Right renal pelvis (tissue), 4 donors: ENCODE measurements around the gene GOLGA5. TPM values are rescaled to one million over a fixed set of nuclear protein-coding genes. Genes with fewer than 3 reads are reported as not detected.
A peak's percentile ranks its signal among the peaks of the same experiment; 100 is the strongest.
"Not testable (repeated sequence)": the region's sequence is repeated elsewhere in the genome, so short reads cannot be mapped to it uniquely, and the experiment has no call there.

Experiments used
- DNase-seq, 4 donors: peaks; one replicate each; pipeline ENCODE4 v3.0.0-alpha.2; 2013; ENCODE audit warnings: low read depth in 4 of 4, low spot score in 3 of 4, missing footprints in 1 of 4
- polyA plus RNA-seq, 4 donors: library from polyadenylated mRNA; unstranded; fragments of 120-200 nt; gene quantifications; one replicate each; pipeline ENCODE4 v1.2.1, GENCODE V29; 2013; ENCODE audit not compliant: insufficient read length in 4 of 4

Gene GOLGA5
- polyA plus RNA-seq, 4 donors = 39.7 to 53.0 (median 51.9) TPM

DNA sequence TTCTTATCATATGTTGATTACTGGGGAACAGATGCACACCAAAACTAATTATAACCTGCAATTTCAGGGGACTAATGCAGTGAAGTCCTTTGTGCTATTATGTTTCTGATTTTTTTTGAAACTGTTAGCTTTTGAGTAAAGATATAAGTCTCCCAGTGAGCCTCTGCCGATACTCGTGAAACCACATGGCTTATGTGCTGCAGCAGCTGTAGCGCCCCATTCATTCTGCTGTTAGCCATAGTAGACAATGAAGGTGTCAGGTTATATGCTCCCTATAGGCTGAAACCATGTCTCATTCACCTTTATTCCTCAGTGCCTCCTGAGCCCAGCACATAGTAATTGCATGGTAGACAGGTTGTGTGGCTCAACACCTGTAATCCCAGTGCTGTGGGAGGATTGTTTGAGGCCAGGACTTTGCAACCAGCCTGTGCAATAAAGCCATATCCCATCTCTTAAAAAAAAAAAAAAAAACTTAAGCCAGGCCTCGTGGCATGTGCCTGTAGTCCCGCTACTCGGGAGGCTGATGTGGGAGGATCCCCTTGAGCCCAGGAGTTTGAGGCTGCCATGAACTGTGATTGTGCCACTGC, 25.0 kb downstream of the GOLGA5 start:
- no peak for DNase-seq

DNA sequence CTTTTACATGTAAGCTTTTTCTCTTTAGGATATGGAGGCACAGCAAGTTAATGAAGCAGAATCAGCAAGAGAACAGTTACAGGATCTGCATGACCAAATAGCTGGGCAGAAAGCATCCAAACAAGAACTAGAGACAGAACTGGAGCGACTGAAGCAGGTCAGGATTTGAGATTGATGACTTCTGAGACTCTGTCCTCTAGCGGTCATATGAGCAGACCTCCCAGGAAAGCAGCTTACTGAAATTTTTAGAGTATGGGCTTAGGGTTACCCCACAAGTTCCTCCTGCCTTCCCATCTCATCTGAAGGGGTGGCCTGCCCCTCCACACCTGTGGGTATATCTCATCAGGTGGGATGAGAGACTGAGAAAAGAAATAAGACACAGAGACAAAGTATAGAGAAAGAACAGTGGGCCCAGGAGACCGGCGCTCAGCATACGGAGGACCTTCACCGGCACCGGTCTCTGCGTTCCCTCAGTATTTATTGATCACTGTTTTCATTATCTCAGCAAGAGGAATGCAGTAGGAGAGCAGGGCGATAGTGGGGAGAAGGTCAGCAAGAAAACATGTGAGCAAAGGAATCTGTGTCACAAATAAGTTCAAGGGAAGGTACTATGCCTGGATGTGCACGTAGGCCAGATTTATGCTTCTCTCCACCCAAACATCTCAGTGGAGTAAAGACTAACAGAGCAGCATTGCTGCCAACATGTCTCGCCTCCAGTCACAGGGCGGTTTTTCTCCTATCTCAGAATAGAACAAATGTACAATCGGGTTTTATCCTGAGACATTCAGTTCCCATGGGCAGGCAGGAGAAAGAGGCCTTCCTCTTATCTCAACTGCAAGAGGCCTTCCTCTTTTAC, 25.8 kb downstream of the GOLGA5 start:
- not testable (repeated sequence) for DNase-seq

DNA sequence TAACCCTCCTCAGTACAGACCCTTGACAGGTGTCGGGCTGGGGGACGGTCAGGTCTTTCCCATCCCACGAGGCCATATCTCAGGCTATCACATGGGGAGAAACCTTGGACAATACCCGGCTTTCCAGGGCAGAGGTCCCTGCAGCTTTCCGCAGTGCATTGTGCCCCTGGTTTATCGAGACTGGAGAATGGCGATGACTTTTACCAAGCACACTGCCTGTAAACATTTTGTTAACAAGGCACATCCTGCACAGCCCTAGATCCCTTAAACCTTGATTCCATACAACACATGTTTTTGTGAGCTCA, 26.4 kb downstream of the GOLGA5 start:
- not testable (repeated sequence) for DNase-seq

DNA sequence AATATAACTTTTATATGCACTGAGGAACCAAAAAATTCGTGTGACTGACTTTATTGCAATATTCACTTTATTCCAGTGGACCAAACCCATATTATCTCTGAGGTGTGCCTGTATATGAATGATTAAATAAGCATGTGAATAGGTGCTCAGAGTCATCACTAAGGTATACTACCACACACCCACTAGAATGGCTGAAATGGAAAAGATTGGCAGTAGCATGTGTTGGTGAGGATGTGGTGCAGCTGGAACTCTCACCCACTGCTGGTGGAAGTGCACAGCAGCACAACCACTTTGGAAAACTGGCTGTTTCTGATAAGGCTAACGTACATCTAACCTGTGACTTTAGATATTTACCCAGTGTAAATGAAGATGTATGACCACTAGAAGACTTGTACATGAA, 36.8 kb downstream of the GOLGA5 start:
- no peak for DNase-seq

DNA sequence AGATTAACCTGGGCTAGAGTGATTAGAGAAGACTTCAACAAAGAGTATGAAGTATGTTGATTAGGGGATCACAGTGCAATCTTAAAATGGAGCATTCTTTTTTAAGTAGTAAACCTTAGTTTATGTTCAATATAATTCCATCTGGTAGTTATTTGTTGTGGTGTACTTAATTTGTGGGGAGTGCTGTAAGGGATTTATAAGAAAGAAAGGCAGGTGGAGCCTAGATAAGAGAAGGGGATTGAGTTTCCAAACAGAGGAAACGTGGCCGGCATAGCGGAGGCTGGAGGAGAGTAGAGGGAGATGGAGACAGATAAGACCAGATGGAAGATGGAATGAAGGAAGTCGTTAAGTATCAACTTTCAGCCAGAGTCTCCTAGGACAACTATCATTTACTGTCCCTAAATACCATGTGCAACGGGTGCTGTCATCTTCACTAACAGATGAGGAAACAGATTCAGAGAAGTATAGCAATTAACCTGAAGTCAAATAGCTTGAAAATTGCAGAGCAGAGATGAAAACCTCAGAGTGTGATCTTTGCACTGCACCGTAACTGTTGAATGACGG, 38.1 kb downstream of the GOLGA5 start:
- DNase-seq = no peak

DNA sequence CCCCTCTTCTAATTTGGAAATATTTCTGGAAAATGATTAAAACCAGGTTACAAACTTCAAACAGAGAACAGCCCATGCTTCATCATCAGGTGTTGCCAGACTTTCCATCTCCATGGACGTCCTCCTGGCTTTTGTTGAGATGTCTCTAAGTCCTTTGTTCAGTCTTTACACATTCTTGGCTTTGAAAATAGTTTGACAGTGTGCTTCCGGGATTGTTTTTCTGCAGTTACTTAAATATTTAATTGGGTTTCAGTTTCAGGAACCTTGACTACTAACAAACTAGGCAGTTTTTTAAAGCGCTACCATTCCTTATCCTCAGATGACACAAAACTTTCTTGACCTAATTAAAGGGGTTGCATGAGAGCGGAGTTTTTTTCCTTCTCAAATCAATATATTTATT, 47.8 kb downstream of the GOLGA5 start:
- no peak for DNase-seq

DNA sequence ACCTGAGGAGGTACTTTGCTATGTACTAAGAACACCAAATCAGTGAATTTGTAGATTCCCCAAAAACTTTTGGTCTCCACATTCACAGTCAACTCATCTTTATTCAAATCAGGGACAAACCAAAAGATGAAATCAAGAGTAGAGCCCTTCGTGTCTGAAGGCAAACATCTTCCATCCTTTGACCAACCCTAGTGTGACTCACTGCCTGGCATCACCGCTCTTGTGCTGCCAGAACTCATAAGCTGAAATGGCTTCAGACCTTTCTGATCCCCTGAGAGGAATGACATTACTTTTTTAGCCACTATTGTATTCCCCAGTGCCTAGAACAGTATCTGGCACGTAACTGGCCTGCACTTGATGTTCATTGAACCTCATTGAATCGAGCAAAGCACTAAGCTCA, 50.1 kb downstream of the GOLGA5 start:
- DNase-seq = no peak

DNA sequence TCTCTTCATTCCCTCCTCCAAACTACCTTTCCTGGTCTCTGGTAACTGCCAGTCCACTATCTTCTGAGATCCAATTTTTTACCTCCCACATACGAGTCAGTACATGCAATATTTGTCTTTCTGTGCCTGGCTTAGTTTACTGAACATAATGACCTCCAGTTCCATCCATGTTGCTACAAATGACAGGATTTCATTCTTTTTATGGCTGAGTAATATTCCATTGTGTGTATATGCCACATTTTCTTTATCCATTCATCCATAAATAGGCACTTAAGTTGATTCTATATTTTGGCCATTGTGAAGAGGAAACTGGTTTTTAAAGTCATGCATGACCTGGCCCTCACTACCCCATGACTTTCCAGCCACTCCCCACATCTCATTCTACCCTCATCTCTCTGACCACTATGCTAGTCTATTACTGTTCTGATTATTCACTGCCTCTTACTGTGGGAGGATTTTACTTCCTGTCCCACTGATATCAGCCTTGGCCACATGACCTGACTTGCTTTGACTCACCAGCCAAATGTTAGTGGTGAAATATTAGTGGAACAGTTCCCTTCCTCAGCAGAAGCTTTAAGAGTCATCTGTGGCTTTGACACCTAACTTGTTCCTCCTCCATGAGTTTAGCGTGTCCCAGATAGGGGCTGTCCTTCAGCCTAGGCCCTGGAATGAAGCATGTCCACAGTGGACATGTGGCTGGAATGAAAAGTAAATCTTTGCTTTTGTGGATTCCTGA, 52.2 kb downstream of the GOLGA5 start:
- no peak for DNase-seq

DNA sequence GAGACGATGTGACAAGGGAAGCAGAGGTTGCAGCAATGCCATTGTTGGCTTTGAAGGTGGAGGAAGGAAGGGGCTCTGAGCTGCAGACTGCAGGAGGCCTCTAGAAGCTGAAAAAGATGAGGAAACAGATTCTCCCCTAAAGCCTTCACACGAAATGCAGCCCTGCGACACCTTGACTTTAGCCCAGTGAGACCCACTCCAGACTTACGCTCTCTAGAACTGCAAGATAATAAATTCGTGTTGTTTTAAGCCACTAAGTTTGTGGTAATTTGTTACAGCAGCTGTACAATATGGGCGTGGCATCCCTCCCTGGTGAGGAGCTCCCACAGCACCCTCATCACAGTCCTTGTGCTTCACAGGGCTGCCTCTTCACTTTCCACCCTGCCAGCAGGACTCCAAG, 53.2 kb downstream of the GOLGA5 start:
- no peak for DNase-seq

DNA sequence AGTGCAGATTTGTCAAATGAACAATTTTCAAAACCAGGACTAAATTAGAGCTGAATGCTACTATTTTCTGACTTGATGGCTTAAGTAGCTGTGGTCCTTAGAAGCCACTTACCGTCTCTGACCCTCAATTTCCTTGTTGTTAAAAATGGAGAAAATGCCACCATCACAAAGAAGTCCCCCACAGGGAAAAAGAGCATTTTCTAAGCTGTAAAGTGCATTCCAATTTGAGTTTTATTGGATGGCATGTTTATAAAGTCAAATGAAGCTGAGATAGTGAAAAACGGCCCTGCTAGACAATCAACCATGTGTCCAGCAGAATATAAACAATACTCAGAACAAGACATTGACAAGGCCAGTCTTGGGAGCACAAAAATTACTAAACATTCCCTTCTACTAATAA, 53.6 kb downstream of the GOLGA5 start:
- DNase-seq = no peak

DNA sequence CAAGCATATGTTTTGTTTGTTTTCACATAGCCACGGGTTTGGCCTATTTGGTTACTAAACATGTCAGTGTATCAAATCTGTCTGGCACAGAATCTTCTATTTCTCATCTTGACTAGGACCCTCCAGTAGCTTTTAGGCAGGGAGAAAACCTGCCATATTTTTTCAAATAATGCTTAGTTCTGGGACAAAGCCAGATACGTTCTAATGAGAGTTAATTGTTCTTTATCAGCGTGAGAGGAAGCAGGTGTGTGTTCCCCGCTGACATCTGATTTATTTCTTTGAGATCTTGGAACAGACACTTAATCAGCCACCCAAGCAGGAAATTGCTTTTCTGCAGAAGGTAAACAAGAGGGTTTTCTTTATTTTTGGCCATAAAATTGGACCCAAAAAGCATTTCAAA, 54.8 kb downstream of the GOLGA5 start:
- DNase-seq = peak in 1 of 4 donors; percentile 33

DNA sequence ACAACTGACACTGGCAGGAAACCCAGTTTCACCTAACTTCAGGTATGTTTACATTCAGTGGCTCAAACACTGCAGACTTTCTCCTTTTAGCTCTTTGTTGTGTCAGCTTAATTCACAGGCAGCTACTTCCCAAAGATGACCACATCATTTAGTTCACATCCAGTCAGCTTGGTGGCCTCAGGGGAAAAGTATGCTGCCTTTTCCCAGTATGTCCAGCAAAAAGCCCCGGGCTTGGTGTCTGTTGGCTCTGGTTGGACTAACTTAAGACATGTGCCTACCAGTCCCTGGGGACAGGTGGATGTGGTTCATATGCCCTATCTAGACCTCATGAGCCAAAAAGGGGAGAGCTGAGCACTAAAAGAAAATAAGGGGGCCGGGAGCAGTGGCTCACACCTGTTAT, 56.4 kb downstream of the GOLGA5 start:
- no peak for DNase-seq

DNA sequence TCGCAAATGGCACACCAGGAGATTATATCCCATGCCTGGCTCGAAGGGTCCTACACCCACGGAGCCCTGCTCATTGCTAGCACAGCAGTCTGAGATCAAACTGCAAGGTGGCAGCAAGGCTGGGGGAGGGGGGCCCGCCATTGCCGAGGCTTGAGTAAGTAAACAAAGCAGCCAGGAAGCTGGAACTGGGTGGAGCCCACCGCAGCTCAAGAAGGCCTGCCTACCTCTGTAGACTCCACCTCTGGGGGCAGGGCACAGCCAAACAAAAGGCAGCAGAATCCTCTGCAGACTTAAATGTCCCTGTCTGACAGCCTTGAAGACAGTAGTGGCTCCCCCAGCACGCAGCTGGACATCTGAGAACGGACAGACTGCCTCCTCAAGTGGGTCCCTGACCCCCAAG, 59.0 kb downstream of the GOLGA5 start:
- DNase-seq = not testable (repeated sequence)

DNA sequence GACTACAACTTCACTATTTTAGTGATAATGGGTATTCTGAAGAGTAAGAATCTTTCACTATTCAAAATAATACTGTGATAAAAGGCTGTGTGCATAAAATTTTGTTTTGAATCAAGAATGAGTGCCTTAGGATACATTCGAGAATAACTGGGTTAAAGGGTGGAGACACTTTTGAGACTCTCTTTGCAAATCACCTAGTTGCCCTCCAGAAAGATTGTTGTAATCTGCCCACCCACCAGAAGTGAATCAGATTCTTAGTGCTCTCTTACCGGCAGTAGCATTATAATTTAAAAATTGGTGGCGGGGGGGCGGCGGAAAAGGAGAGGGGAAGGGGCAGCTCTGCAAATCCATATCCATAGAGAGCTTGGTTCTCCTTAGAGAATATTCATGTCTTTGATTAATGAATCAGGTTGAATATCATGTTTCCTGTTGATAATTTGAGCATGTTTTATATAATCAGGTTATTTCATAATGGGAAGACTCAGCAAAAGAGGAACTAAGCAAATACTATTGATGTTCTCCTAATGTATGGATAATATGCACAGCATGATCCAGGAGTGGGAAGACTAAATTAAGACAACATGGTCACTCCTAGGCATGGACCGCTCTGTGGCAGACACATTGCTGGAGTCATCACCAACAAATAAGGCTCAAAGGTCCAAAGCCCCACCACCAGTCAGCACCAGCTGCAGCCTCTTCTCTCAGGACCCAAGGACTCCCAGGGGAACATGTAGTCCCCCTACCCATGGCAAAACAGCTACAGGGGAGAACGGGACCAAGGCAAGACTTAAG, 66.1 kb downstream of the GOLGA5 start:
- no peak for DNase-seq

DNA sequence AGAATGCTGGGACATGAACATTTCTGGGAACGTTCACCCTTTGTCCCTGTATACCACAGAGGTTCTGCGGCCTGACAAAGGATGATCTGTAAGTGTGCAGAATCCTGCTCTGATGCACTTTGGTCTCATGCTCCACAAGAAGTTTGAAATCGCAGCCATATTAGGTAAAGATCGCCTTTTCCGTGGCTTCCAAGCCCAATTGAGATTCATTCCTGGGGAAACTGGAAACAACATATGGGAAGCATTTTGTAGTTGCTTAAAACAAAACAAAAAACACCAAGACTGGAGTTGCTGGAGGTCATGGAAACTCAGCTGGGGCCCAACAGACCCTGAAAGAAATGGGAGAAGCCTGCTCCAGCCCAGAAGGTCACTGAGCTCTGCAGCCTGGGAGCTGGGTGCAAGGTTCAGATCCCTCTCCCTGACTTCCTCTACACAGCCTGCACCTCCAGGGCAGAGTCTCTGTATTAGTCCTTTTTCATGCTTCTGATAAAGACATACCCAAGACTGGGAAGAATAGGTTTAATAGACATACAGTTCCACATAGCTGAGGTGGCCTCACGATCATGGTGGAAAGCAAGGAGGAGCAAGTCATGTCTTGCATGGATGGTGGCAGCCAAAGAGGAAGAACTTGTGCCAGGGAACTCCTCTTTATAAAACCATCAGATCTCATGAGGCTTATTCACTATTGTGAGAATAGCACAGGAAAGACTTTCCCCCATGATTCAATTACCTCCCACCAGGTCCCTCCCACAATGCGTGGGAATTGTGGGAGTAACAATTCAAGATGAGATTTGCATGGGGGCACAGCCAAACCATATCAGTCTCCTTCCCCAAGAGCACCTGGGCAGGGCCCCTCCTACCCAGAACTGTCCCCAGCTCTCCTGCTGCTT, 68.0 kb downstream of the GOLGA5 start:
- no peak for DNase-seq

DNA sequence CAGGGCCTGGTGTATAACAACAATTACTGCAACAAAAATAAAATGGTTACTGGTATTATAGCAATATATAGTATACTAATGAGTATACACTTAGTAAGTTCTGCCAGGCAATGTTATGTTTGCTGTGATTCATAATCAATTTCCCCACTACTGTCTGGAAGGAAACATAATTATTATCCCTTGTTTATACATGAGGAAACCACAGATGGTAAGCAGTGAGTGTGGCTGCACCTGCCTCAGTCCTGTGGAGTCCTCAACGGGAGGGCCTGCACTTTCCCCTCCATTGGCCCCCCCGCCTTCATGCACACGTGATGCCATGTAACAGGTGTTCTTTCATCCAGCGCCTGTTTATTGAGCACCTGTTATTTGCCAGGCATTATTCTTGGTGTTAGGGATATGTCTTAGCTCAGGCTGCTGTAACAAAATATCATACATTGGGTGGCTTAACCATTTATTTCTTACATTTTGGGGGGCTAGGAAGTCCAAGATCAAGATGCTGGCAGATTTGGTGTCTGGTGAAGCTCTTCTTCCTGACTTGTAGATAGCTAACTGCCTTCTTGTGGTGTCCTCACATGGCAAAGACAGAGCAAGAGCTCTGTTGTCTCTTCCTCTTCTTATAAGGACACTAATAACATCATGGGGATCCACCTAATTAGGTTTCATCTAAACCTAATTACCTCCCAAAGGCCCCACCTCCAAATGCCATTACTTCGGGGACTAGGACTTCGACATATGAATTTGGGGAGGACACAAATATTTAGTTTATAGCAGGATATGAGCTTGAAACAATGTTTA, 69.4 kb downstream of the GOLGA5 start:
- DNase-seq = no peak

DNA sequence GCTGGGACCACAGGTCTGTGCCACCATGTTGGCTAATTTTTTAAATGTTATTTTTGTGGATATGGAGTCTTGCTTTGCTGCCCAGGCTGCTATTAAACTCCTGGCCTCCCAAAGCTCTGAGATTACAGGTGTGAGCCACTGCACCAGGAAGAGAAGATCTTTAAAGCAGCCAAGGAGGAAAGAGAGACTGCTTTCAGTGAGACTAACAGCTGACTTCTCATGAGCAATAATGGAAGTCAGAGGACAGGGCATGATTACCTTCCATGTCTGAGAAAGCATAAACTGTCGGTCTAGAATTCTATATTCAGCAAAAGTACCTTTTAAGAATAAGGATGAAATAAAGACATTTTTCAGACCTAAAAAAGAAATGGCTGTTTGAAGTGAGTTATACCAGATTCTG, 71.6 kb downstream of the GOLGA5 start:
- no peak for DNase-seq

DNA sequence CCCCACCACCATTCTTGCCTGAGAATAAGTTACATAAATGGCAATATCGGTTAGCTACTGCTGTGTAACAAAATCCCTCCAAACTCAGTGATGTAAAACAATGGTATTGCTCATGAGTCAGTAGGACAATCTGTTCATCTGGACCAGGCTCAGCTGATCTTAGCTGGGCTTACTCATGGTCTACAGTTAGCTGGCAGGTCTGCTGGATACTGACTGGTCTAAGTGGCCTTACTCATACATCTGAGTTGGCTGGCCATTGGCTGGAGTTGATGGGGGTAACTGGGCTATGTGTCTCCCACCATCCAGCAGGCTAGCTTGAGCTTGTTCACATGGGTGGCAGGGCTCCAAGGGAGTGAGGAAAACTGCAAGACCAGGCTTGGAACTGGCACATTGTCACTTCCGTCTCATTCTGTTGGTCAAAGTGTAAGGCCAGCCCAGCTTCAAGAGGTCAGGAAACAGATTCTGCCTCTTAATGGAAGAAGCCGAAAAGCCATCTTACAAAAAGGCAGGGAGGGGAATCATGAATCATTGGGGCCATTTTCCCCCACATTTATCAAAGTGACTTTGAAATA, 72.2 kb downstream of the GOLGA5 start:
- no peak for DNase-seq
